Prostate gland (tissue), 1 donor: ENCODE results near the gene FRK.

Experiments used
- POLR2A ChIP-seq: fragments of 450-650 bp; IDR thresholded peaks from one replicate; pipeline ENCODE4 v1.6.1; 2016; ENCODE audit warnings: antibody characterized with exemption, mild to moderate bottlenecking
- POLR2AphosphoS5 ChIP-seq: sonication (generic); formaldehyde crosslinking; IDR thresholded peaks from one replicate; pipeline ENCODE4 v1.6.1; 2017; ENCODE audit warnings: antibody characterized with exemption

GRCh38 chr6:116035616-116036015, 25.1 kb downstream of the FRK start:
- TF ChIP-seq POLR2A = no peak
- no peak for TF ChIP-seq POLR2AphosphoS5
